ENCODE measurements around the gene RPS6KA4.

RPS6KA4 gene

GRCh38 chr11:64316672-64317324 lies 42.2 kb upstream of the RPS6KA4 start:
- peak overlapping the region; percentile 98 for H3K27ac ChIP-seq
- peak; percentile 27 for TF ChIP-seq CTCF (IDR thresholded peaks at IDR 0.05)
- no peak for TF ChIP-seq ZFX (IDR thresholded peaks at IDR 0.05; ENCODE audit: borderline replicate concordance)

- peak within 1 kb of the TSS; percentile 98 for H3K27ac ChIP-seq
- TF ChIP-seq ZFX (IDR thresholded peaks at IDR 0.05; ENCODE audit: borderline replicate concordance) (no peak), CTCF (IDR thresholded peaks at IDR 0.05) (no peak)
Observed at GRCh38 chr11:64317325-64317960, 41.5 kb upstream of the RPS6KA4 start, which contains the start of gene TRMT112. Gene TRMT112 (minus strand): TSS chr11:64317559. CDS start chr11:64317526, 33 bp downstream.

GRCh38 chr11:64317961-64318765 lies 40.8 kb upstream of the RPS6KA4 start, which contains the start of gene PRDX5:
Gene PRDX5 (plus strand): TSS chr11:64318121. CDS start chr11:64318216, 95 bp downstream.
- TF ChIP-seq ZFX (IDR thresholded peaks at IDR 0.05; ENCODE audit: borderline replicate concordance) (no peak), CTCF (IDR thresholded peaks at IDR 0.05) (peak; percentile 50)
- peak within 1 kb of the TSS; percentile 98 for H3K27ac ChIP-seq

- H3K27ac ChIP-seq: peak overlapping the region; percentile 98
- TF ChIP-seq ZFX (IDR thresholded peaks at IDR 0.05; ENCODE audit: borderline replicate concordance): no peak
- TF ChIP-seq CTCF (IDR thresholded peaks at IDR 0.05): no peak
Observed at GRCh38 chr11:64318766-64319761, 39.9 kb upstream of the RPS6KA4 start.

GRCh38 chr11:64320556-64320955 lies 38.4 kb upstream of the RPS6KA4 start:
- no peak for TF ChIP-seq ZFX (IDR thresholded peaks at IDR 0.05; ENCODE audit: borderline replicate concordance)
- no peak for TF ChIP-seq CTCF (IDR thresholded peaks at IDR 0.05)
- 0 out of 2 replicates have a peak overlapping the region, but pooled peaks have one; percentile 98 for H3K27ac ChIP-seq

- no peak overlapping the region for H3K27ac ChIP-seq
- TF ChIP-seq ZFX (IDR thresholded peaks at IDR 0.05; ENCODE audit: borderline replicate concordance) (no peak), CTCF (IDR thresholded peaks at IDR 0.05) (no peak)
Observed at GRCh38 chr11:64321026-64321425, 37.9 kb upstream of the RPS6KA4 start.

Measured in 22Rv1 (cell line).